ENCODE data around the gene RIT2.

RIT2 gene

GRCh38 chr18:43115076-43115921, at the start of gene RIT2:
TSS of gene RIT2 (minus strand) at chr18:43115685.
- in situ Hi-C loops (cut with HindIII; ENCODE audit: low sequenced_read_pairs) = no loop called here
- DNase-seq (ENCODE audit: low read depth, low spot score) = no peak
- TF ChIP-seq CTCF (IDR thresholded peaks at IDR 0.05; ENCODE audit: low read depth, low read length) = no peak
- H3K4me3 ChIP-seq (ENCODE audit: low read depth, low read length) = peak within 1 kb of the TSS; percentile 14

GRCh38 chr18:43161528-43161927, 46.0 kb upstream of the RIT2 start:
- TF ChIP-seq CTCF (IDR thresholded peaks at IDR 0.05; ENCODE audit: low read depth, low read length) = no peak
- peak; percentile 87 for DNase-seq (ENCODE audit: low read depth, low spot score)
- H3K4me3 ChIP-seq (ENCODE audit: low read depth, low read length) = no peak overlapping the region
- in situ Hi-C loops (cut with HindIII; ENCODE audit: low sequenced_read_pairs) = no loop called here

GRCh38 chr18:43160509-43160908, 45.0 kb upstream of the RIT2 start:
- in situ Hi-C loops (cut with HindIII; ENCODE audit: low sequenced_read_pairs) = no loop called here
- TF ChIP-seq CTCF (IDR thresholded peaks at IDR 0.05; ENCODE audit: low read depth, low read length) = no peak
- peak; percentile 69 for DNase-seq (ENCODE audit: low read depth, low spot score)
- no peak overlapping the region for H3K4me3 ChIP-seq (ENCODE audit: low read depth, low read length)

GRCh38 chr18:43159926-43160325, 44.4 kb upstream of the RIT2 start:
- in situ Hi-C loops (cut with HindIII; ENCODE audit: low sequenced_read_pairs) = no loop called here
- no peak for DNase-seq (ENCODE audit: low read depth, low spot score)

GRCh38 chr18:43159086-43159770, 43.7 kb upstream of the RIT2 start:
- peak; percentile 54 for DNase-seq (ENCODE audit: low read depth, low spot score)
- H3K4me3 ChIP-seq (ENCODE audit: low read depth, low read length) = no peak overlapping the region
- TF ChIP-seq CTCF (IDR thresholded peaks at IDR 0.05; ENCODE audit: low read depth, low read length) = no peak
- in situ Hi-C loops (cut with HindIII; ENCODE audit: low sequenced_read_pairs) = no loop called here

More at GRCh38 chr18:43159926-43160325, 44.4 kb upstream of the RIT2 start:
- TF ChIP-seq CTCF (IDR thresholded peaks at IDR 0.05; ENCODE audit: low read depth, low read length) = no peak
- no peak overlapping the region for H3K4me3 ChIP-seq (ENCODE audit: low read depth, low read length)

GRCh38 chr18:43158381-43158780, 42.9 kb upstream of the RIT2 start:
- H3K4me3 ChIP-seq (ENCODE audit: low read depth, low read length) = no peak overlapping the region
- DNase-seq (ENCODE audit: low read depth, low spot score) = no peak
- TF ChIP-seq CTCF (IDR thresholded peaks at IDR 0.05; ENCODE audit: low read depth, low read length) = no peak
- in situ Hi-C loops (cut with HindIII; ENCODE audit: low sequenced_read_pairs) = no loop called here
